IMR-90 (cell line): Measurements from ENCODE around the gene TRDMT1. TPM values are rescaled to one million over a fixed set of nuclear protein-coding genes. Genes with fewer than 3 reads are reported as not detected.
A peak's percentile ranks its signal among the peaks of the same experiment; 100 is the strongest.

Experiments
- ATAC-seq: fragments of 200-7000 bp; cut with Tn5 transposase; 2 replicates; pipeline ENCODE4 v1.9.1; 2020; ENCODE audit warnings: low read depth, mild to moderate bottlenecking, moderate library complexity
- BruUV-seq: library from RNA; stranded (reverse); fragments of 400-500 nt; replicated peaks from 2 replicates; lab custom pipeline; 2021; lab: Mats Ljungman, UMichigan
- CTCF ChIA-PET: fragments of 300-600 bp; formaldehyde crosslinking; extraction: SDS; loops from one replicate; lab custom pipeline; 2021; ENCODE audit warnings: antibody characterized with exemption; lab: Yijun Ruan, JAX
- POLR2A ChIA-PET: fragments of 300-600 bp; sonication (Branson Sonifier 250); formaldehyde crosslinking; loops from one replicate; lab custom pipeline; 2022; ENCODE audit warnings: antibody characterized with exemption; ENCODE audit not compliant: unreplicated experiment; lab: Charles Lee
- DNase-seq: peaks from one replicate; pipeline ENCODE4 v3.0.0; 2013
- H2AFZ ChIP-seq: replicated peaks from 2 replicates; pipeline ENCODE3; 2013; ENCODE audit warnings: low read length, mild to moderate bottlenecking; ENCODE audit not compliant: poor library complexity
- H2AK5ac ChIP-seq: 2 replicates; pipeline ENCODE4 v1.6.1; 2013; ENCODE audit warnings: low read depth, low read length, inconsistent platforms
- H2AK9ac ChIP-seq: replicated peaks from 2 replicates; pipeline ENCODE3; 2013; ENCODE audit warnings: mild to moderate bottlenecking, low read depth, low read length, moderate library complexity; ENCODE audit not compliant: poor library complexity
- H2BK120ac ChIP-seq: 2 replicates; pipeline ENCODE4 v1.6.1; 2013; ENCODE audit warnings: low read depth, low read length, inconsistent platforms
- H2BK15ac ChIP-seq: 3 replicates; pipeline ENCODE4 v1.6.1; 2013; ENCODE audit warnings: low read depth, low read length, inconsistent platforms
- H2BK20ac ChIP-seq: 2 replicates; pipeline ENCODE4 v1.6.1; 2013; ENCODE audit warnings: low read depth, mild to moderate bottlenecking, inconsistent platforms, low read length, moderate library complexity
- H2BK5ac ChIP-seq: 2 replicates; pipeline ENCODE4 v1.6.1; 2013; ENCODE audit warnings: mild to moderate bottlenecking, low read depth, low read length, inconsistent platforms; ENCODE audit not compliant: poor library complexity, severe bottlenecking
- H3K14ac ChIP-seq: replicated peaks from 2 replicates; pipeline ENCODE4 v1.6.1; 2013; ENCODE audit warnings: low read depth, low read length, inconsistent platforms
- H3K18ac ChIP-seq: 2 replicates; pipeline ENCODE4 v1.6.1; 2013; ENCODE audit warnings: low read depth, low read length, control low read depth
- H3K23ac ChIP-seq: 2 replicates; pipeline ENCODE4 v1.6.1; 2013; ENCODE audit warnings: low read depth, low read length, inconsistent platforms
- H3K27ac ChIP-seq: 2 replicates; pipeline ENCODE4 v1.5.1; 2013; ENCODE audit warnings: mild to moderate bottlenecking, control low read depth, low read length; ENCODE audit not compliant: insufficient read depth
- H3K27me3 ChIP-seq: 2 replicates; pipeline ENCODE4 v1.6.1; 2013; ENCODE audit warnings: low read length; ENCODE audit not compliant: control insufficient read depth, insufficient read depth
- H3K36me3 ChIP-seq: 2 replicates; pipeline ENCODE4 v1.6.1; 2013; ENCODE audit warnings: low read length, mixed read lengths; ENCODE audit not compliant: control insufficient read depth, insufficient read depth
- H3K4ac ChIP-seq: 2 replicates; pipeline ENCODE4 v1.6.1; 2013; ENCODE audit warnings: low read depth, low read length, inconsistent platforms
- H3K4me1 ChIP-seq: 2 replicates; pipeline ENCODE4 v1.6.1; 2013; ENCODE audit warnings: low read length, mixed read lengths; ENCODE audit not compliant: control insufficient read depth, insufficient read depth
- H3K4me2 ChIP-seq: 2 replicates; pipeline ENCODE4 v1.6.1; 2013; ENCODE audit warnings: low read depth, mild to moderate bottlenecking, control low read depth, low read length, moderate library complexity
- H3K4me3 ChIP-seq: 2 replicates; pipeline ENCODE4 v1.5.1; 2013; ENCODE audit warnings: low read depth, mild to moderate bottlenecking, control low read depth, low read length, moderate library complexity; ENCODE audit not compliant: insufficient read depth
- H3K56ac ChIP-seq: 2 replicates; pipeline ENCODE4 v1.6.1; 2013; ENCODE audit warnings: low read length, inconsistent platforms; ENCODE audit not compliant: insufficient read depth; ENCODE audit errors: extremely low read depth
- H3K79me1 ChIP-seq, 2 experiments: 2 replicates each; pipeline ENCODE4 v1.6.1; 2013; ENCODE audit warnings: low read length in 2 of 2, inconsistent platforms in 1 of 2, low read depth in 1 of 2
- H3K9ac ChIP-seq: 2 replicates; pipeline ENCODE4 v1.6.1; 2013; ENCODE audit warnings: low read depth, low read length, control low read depth
- H3K9me1 ChIP-seq: 2 replicates; pipeline ENCODE4 v1.6.1; 2013; ENCODE audit warnings: low read length, inconsistent platforms; ENCODE audit not compliant: insufficient read depth
- H3K9me3 ChIP-seq: 2 replicates; pipeline ENCODE4 v1.6.1; 2013; ENCODE audit warnings: low read length; ENCODE audit not compliant: control insufficient read depth, insufficient read depth
- H4K20me1 ChIP-seq: 2 replicates; pipeline ENCODE4 v1.6.1; 2013; ENCODE audit warnings: low read length, inconsistent platforms; ENCODE audit not compliant: insufficient read depth
- H4K5ac ChIP-seq: 2 replicates; pipeline ENCODE4 v1.6.1; 2013; ENCODE audit warnings: mild to moderate bottlenecking, low read depth, low read length, control low read depth
- H4K8ac ChIP-seq, 2 experiments: 2 replicates each; pipeline ENCODE4 v1.6.1; 2013; ENCODE audit warnings: low read depth in 2 of 2, low read length in 2 of 2, control low read depth in 1 of 2, inconsistent platforms in 1 of 2
- H4K91ac ChIP-seq: 2 replicates; pipeline ENCODE4 v1.6.1; 2013; ENCODE audit warnings: low read depth, low read length, inconsistent platforms; ENCODE audit not compliant: insufficient read depth
- BHLHE40 ChIP-seq: fragments of 150-350 bp; IDR thresholded peaks from 2 replicates; pipeline ENCODE4 v1.6.1; 2016; ENCODE audit warnings: mild to moderate bottlenecking, low read depth, low read length
- FOS ChIP-seq: fragments of 150-350 bp; IDR thresholded peaks from 2 replicates; pipeline ENCODE4 v1.6.1; 2016; ENCODE audit warnings: low read depth, low read length
- MAFK ChIP-seq: IDR thresholded peaks from 2 replicates; pipeline ENCODE4 v1.6.1; 2012; ENCODE audit warnings: low read depth, low read length, improper control_type of control experiment
- NFE2L2 ChIP-seq: fragments of 150-350 bp; IDR thresholded peaks from 2 replicates; pipeline ENCODE4 v1.6.1; 2016; ENCODE audit warnings: low read depth, mild to moderate bottlenecking, low read length
- POLR2A ChIP-seq: IDR thresholded peaks from 2 replicates; pipeline ENCODE4 v1.6.1; 2012; ENCODE audit warnings: mild to moderate bottlenecking, low read depth, low read length
- RAD21 ChIP-seq: IDR thresholded peaks from 2 replicates; pipeline ENCODE4 v1.6.1; 2012; ENCODE audit warnings: low read length, improper control_type of control experiment
- SMC3 ChIP-seq: fragments of 150-350 bp; IDR thresholded peaks from 2 replicates; pipeline ENCODE4 v1.6.1; 2016; ENCODE audit warnings: low read depth, mild to moderate bottlenecking, antibody characterized with exemption, low read length, moderate library complexity
- WGBS, 2 experiments: methylation state at CpG; one replicate each; pipeline versions ENCODE4 v1.1.5 to v1.1.7; 2013; ENCODE audit warnings: missing lambda C conversion rate in 2 of 2; ENCODE audit not compliant: insufficient read length in 1 of 2; ENCODE audit errors: extremely low coverage in 2 of 2; 5-methylcytosine and 5-hydroxymethylcytosine counted together
- dilution Hi-C: fragments of 300-500 bp; cut with HindIII; formaldehyde crosslinking; loops from one replicate; pipeline ENCODE4 v1.14.3; 2018; ENCODE audit warnings: low sequenced_read_pairs; ENCODE audit not compliant: unreplicated experiment
- in situ Hi-C: fragments of 300-500 bp; cut with MboI; formaldehyde crosslinking; loops from 3 replicates; pipeline ENCODE4 v1.14.3; 2019; ENCODE audit warnings: low sequenced_read_pairs, inconsistent platforms, mixed read lengths
- intact Hi-C: fragments of 100-400 bp; cut with micrococcal nuclease; formaldehyde crosslinking; loops from 2 replicates; pipeline ENCODE4 v1.10.0; 2022
- polyA plus RNA-seq, 3 experiments: library from polyadenylated mRNA; depleted of rRNA; stranded (reverse); fragments of >200 nt; gene quantifications; 2 replicates each; pipeline ENCODE4 v1.2.3, GENCODE V29; 2012; ENCODE audit warnings: low replicate concordance in 1 of 3
- total RNA-seq: library from RNA; depleted of rRNA; stranded (reverse); fragments of >200 nt; gene quantifications from 2 replicates; pipeline ENCODE4 v1.2.3, GENCODE V29; 2012

The TRDMT1 gene
- total and polyA plus RNA-seq, 2 of the 4 experiments (the other 2 are of a cell fraction) = 2.1 to 4.7 TPM

DNA sequence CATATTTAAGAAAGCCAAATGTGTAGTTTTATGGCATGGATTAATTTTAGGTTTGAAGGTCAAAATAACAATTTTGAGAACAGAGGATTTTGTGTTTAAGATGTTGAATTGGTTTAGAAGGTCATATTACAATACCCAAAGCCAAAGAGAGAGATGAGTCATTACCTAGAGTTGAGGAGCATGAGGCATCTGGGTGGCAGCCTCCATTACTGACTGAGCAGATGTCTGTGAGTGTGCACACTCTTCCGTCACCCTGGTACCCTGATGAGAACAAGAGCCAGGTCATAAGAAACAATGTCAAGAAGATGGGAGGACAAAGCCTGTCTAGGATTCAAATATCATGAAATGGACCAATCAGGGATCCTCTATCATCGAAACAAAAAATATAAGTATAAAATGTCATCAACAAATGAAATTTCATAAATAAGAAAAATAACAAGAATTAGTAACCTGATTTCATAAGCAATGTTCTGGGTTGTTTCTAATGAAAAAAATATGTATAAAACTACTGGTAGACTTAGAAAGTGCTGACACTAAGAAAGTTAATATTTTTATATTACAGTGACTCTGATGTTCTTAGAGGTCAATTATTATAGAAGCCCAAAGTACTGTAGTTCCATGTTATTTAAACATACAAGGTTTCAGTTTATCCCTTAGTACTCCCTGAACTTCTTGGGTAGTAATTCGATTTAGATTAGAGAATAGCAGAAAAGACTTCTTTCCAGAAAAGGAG, 91.8 kb downstream of the TRDMT1 start:
- Histone ChIP-seq H3K14ac (no peak overlapping the region), H3K27me3 (no peaks in the 10 kb centered on the region), H2BK20ac (no peak overlapping the region), H4K20me1 (no peaks in the 10 kb centered on the region), H2BK5ac (no peak overlapping the region), H3K9me1 (peaks cover 8% of the 10 kb centered on the region; the same call in 1 of the 2 replicates), H3K9ac (no peak overlapping the region), H3K4me1 (no peaks in the 10 kb centered on the region), H4K91ac (no peak overlapping the region), H3K23ac (no peak overlapping the region), H4K8ac (no peak overlapping the region), H3K36me3 (no peaks in the 10 kb centered on the region), H2AFZ (no peak overlapping the region), H3K4me2 (no peak overlapping the region), H4K5ac (no peak overlapping the region), H3K18ac (no peak overlapping the region), H3K9me3 (no peaks in the 10 kb centered on the region), H3K79me1 (no peaks in the 10 kb centered on the region), H3K4ac (no peak overlapping the region), H3K27ac (no peak overlapping the region), H2AK5ac (peak overlapping the region; percentile 25; the same call in 1 of the 2 replicates), H3K56ac (no peak overlapping the region), H2BK15ac (no peak overlapping the region), H3K4me3 (no peak overlapping the region), H2AK9ac (no peak overlapping the region), H2BK120ac (no peak overlapping the region)
- POLR2A ChIA-PET = no interaction called here
- peak; percentile 85 for DNase-seq
- CTCF ChIA-PET = no interaction called here
- no TSS peak for BruUV-seq
- no peak for TF ChIP-seq NFE2L2
- TF ChIP-seq BHLHE40 = peak; percentile 21; the same call in 1 of the 2 replicates
- TF ChIP-seq MAFK = 0 out of 2 replicates have a peak, but pooled peaks have one; percentile 29
- TF ChIP-seq FOS = peak; percentile 62; the same call in 1 of the 2 replicates
- no peak for TF ChIP-seq RAD21
- TF ChIP-seq POLR2A = no peak
- no peak for TF ChIP-seq SMC3
- dilution Hi-C loops (no loop called here), intact Hi-C loops (no loop called here), in situ Hi-C loops (no loop called here)
- no CpG with 5 or more reads among the region's 3 CpGs for WGBS, 2 experiments
- peak; percentile 92 for ATAC-seq
